AG09309 (cell line): Measurements from ENCODE around the gene PDYN.

ENCODE experiments used
- DNase-seq: peaks from one replicate; pipeline ENCODE4 v3.0.0-alpha.2; 2010; ENCODE audit warnings: low read depth
- H3K4me3 ChIP-seq: 2 replicates; pipeline ENCODE4 v1.5.1; 2011; ENCODE audit warnings: mild to moderate bottlenecking, low read depth, low read length, moderate library complexity; ENCODE audit not compliant: control insufficient read depth
- TF ChIP-seq, protein P1 (sequence below): IDR thresholded peaks from 2 replicates; pipeline ENCODE4 v1.5.1; 2011; ENCODE audit warnings: mild to moderate bottlenecking, low read depth, low read length, inconsistent platforms; ENCODE audit not compliant: insufficient read depth, control insufficient read depth; ENCODE audit errors: missing control alignments

PDYN gene

DNA sequence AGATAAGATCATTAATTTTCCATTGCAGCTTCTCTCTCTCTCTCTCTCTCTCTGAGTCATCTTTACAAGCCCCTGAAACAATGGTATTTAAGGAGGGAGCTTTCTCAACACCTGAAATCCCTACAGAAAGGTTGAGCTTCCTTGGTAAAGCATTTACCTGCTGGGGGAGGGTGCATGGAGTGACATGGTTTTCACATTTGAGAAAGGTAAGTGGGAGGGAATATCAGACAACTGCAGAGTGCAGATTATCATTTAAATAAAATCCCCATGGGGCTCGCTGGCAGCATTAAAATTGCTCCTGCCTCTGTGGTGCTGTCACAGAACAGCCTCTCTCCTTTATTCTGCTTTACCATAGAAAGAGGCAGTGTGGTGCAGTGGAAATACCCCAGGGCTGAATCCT, 10.3 kb upstream of the PDYN start:
- no peak overlapping the region for H3K4me3 ChIP-seq
- TF ChIP-seq, protein P1, sequence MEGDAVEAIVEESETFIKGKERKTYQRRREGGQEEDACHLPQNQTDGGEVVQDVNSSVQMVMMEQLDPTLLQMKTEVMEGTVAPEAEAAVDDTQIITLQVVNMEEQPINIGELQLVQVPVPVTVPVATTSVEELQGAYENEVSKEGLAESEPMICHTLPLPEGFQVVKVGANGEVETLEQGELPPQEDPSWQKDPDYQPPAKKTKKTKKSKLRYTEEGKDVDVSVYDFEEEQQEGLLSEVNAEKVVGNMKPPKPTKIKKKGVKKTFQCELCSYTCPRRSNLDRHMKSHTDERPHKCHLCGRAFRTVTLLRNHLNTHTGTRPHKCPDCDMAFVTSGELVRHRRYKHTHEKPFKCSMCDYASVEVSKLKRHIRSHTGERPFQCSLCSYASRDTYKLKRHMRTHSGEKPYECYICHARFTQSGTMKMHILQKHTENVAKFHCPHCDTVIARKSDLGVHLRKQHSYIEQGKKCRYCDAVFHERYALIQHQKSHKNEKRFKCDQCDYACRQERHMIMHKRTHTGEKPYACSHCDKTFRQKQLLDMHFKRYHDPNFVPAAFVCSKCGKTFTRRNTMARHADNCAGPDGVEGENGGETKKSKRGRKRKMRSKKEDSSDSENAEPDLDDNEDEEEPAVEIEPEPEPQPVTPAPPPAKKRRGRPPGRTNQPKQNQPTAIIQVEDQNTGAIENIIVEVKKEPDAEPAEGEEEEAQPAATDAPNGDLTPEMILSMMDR, result no peak
- no peak for DNase-seq

DNA sequence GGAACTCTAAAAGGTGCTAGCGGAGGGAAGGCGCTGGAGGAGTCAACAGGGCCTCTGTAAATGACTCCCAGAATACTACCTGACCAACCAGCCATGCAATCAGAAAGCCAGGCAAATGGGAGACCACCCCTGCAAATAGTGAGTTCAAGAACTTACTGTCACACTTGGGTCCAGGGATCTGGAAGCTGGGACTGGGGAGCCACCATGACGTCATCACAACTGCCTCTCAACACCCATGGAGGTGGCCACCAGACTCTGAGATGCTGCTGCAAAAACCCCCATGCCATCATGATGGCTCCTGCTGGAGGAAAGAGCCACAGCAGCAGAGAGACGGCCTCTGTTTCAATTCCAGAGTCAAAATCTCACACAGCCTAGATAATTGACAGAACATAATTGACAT, 8.5 kb upstream of the PDYN start:
- no peak for DNase-seq
- TF ChIP-seq, protein P1, result no peak
- H3K4me3 ChIP-seq, result no peak overlapping the region

DNA sequence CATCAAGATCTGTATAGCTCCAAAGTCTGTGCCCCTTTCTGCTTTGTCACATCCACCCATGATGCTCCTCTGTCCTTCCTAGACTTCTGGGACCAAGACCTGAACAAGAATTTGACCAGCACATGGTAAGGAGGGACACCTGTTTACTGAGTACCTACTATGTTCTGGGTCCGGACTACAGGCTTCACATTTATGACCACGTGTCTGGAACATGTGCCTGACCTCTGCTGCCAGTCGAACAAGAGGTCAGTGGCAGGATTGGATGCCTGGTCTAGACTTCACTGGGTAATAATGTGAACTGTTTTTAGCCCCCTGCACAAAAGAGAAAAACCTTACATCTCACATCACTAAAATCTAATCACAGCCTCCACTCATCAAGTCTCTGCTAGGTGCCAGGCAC, 7.3 kb upstream of the PDYN start:
- no peak for DNase-seq
- TF ChIP-seq, protein P1, result no peak
- H3K4me3 ChIP-seq, result no peak overlapping the region

DNA sequence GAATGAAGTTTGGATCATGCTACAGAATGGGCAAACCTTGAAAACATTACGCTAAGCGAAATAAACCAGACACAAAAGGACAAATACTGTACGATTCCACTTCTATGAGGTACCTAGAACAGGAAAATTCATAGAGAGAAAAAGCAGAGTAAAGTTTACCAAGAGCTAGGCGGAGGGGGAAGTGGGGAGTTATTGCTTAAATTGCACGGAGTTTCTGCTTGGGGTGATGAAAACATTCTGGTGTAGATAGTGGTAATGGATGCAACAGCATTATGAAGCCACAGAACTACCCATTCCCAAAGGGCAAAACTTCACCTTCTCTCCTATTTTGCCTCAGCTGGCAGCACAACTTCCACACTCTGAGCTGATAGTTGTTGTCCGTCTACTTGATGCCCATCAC, 6.4 kb upstream of the PDYN start:
- no peak overlapping the region for H3K4me3 ChIP-seq
- TF ChIP-seq, protein P1, result no peak
- no peak for DNase-seq

DNA sequence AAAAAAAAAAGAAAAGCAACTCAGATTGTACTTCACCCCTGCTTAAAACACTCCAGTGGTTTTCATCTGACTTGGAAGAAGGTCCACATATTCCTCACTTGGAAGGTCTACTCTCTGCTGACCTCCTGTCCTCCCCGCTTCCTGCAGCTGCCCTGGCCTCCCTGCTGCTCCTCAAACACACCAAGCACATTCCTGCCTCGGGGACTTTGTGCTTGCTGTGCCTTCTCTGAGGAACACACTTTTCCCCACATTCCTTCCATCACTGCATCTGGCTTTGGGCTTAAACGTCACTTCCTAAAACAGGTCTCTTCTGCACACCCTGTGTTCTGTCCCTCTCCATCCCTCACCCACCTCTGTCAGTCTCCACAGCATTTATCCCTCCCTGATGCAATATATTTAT, 4.9 kb upstream of the PDYN start:
- DNase-seq, result no peak
- TF ChIP-seq, protein P1, result no peak
- H3K4me3 ChIP-seq, result no peak overlapping the region

DNA sequence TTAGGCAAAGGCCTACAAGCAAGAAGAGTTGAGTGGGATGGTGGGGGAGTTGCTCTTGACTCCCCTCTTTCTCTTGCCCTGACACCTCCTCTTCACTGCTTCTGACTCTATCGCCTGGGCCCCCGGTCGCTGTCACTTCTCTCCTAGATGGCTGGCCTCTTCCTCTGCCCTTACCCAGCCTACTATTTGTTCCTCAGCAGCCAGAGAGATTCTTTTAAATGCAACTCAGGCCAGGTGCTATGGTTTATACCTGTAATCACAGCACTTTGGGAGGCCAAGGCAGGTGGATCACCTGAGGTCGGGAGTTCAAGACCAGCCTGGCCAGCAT, 4.3 kb upstream of the PDYN start:
- no peak overlapping the region for H3K4me3 ChIP-seq
- no peak for DNase-seq
- TF ChIP-seq, protein P1, result no peak
